Suprapubic skin (tissue), 4 donors: ENCODE measurements around the gene SMG6. TPM values are rescaled to one million over a fixed set of nuclear protein-coding genes. Genes with fewer than 3 reads are reported as not detected.
A peak's percentile ranks its signal among the peaks of the same experiment; 100 is the strongest.

Experiments used
- DNase-seq, 2 donors: peaks; one replicate each; pipeline ENCODE4 v3.0.0-alpha.2; 2019; ENCODE audit warnings: low spot score in 2 of 2
- H3K27ac ChIP-seq: fragments of 200-600 bp; sonication (generic); one replicate; pipeline ENCODE4 v1.5.1; 2019
- H3K27me3 ChIP-seq: fragments of 200-600 bp; sonication (generic); one replicate; pipeline ENCODE4 v1.5.1; 2019
- H3K36me3 ChIP-seq: fragments of 200-600 bp; sonication (generic); one replicate; pipeline ENCODE4 v1.5.1; 2019
- H3K4me1 ChIP-seq: fragments of 200-600 bp; sonication (generic); one replicate; pipeline ENCODE4 v1.5.1; 2019
- H3K4me3 ChIP-seq: fragments of 200-600 bp; sonication (generic); one replicate; pipeline ENCODE4 v1.5.1; 2019; ENCODE audit warnings: mild to moderate bottlenecking
- H3K9me3 ChIP-seq: fragments of 200-600 bp; sonication (generic); one replicate; pipeline ENCODE4 v1.5.1; 2019
- EP300 ChIP-seq: sonication (generic); formaldehyde crosslinking; IDR thresholded peaks from one replicate; pipeline ENCODE4 v1.6.1; 2017; ENCODE audit warnings: antibody characterized with exemption
- POLR2A ChIP-seq, 2 donors: fragments of 450-650 bp; IDR thresholded peaks; one replicate each; pipeline ENCODE4 v1.6.1; 2017; ENCODE audit warnings: antibody characterized with exemption in 2 of 2, mild to moderate bottlenecking in 2 of 2, moderate library complexity in 2 of 2
- POLR2AphosphoS5 ChIP-seq, 3 donors: sonication (generic); formaldehyde crosslinking; IDR thresholded peaks; one replicate each; pipeline ENCODE4 v1.6.1; 2017; ENCODE audit warnings: antibody characterized with exemption in 3 of 3
- WGBS: methylation state at CpG from one replicate; pipeline ENCODE4 v1.1.5; 2018; 5-methylcytosine and 5-hydroxymethylcytosine counted together
- total RNA-seq, 4 donors: library from RNA; depleted of rRNA; stranded (reverse); fragments of >200 nt; gene quantifications; one replicate each; pipeline ENCODE4 v1.1.0, GENCODE V29; 2016
- TF ChIP-seq, protein P1 (sequence below), 2 donors: fragments of 200-600 bp in 1 of 2; fragments of 450-650 bp in 1 of 2; sonication (generic) in 1 of 2; IDR thresholded peaks; one replicate each; pipeline ENCODE4 v1.5.1; 2016 to 2019; ENCODE audit warnings: antibody characterized with exemption in 2 of 2, mild to moderate bottlenecking in 1 of 2, moderate library complexity in 1 of 2

The SMG6 gene
- total RNA-seq, 4 donors from 2014 or later = 29.6 to 58.6 (median 45.5) TPM

DNA sequence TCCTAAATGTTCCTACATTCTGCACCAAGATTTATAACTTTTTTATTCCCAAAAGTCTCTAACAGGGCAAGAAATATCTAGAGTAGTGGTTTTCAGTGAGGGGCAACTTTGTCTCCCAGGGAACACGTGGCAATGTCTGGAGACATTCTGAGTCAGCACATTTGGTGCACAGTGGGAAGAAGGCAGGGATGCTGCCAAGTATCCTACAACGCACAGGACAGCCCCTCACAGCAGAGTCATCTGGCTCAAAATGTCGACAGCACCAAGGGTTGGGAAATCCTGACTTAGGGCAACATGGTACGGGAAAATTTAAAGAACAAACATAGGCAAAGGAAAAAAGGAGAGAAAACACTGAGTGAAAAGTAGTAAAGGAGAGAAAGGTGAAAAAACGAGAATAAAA, 61.8 kb downstream of the SMG6 start:
- H3K36me3 ChIP-seq = peaks cover 13% of the 10 kb centered on the region
- H3K27me3 ChIP-seq = no peaks in the 10 kb centered on the region
- no peak for DNase-seq
- 70% methylated on average over 5 of the region's 5 CpGs for WGBS
- H3K9me3 ChIP-seq = no peaks in the 10 kb centered on the region
- TF ChIP-seq POLR2A (IDR thresholded peaks at IDR 0.05) (no peak), EP300 (no peak), POLR2AphosphoS5 (IDR thresholded peaks at IDR 0.05) (no peak)
- TF ChIP-seq, protein P1, sequence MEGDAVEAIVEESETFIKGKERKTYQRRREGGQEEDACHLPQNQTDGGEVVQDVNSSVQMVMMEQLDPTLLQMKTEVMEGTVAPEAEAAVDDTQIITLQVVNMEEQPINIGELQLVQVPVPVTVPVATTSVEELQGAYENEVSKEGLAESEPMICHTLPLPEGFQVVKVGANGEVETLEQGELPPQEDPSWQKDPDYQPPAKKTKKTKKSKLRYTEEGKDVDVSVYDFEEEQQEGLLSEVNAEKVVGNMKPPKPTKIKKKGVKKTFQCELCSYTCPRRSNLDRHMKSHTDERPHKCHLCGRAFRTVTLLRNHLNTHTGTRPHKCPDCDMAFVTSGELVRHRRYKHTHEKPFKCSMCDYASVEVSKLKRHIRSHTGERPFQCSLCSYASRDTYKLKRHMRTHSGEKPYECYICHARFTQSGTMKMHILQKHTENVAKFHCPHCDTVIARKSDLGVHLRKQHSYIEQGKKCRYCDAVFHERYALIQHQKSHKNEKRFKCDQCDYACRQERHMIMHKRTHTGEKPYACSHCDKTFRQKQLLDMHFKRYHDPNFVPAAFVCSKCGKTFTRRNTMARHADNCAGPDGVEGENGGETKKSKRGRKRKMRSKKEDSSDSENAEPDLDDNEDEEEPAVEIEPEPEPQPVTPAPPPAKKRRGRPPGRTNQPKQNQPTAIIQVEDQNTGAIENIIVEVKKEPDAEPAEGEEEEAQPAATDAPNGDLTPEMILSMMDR (IDR thresholded peaks at IDR 0.05) = no peak
- peak overlapping the region; percentile 78 for H3K27ac ChIP-seq
- H3K4me1 ChIP-seq = peaks cover 57% of the 10 kb centered on the region
- H3K4me3 ChIP-seq = no peak overlapping the region

DNA sequence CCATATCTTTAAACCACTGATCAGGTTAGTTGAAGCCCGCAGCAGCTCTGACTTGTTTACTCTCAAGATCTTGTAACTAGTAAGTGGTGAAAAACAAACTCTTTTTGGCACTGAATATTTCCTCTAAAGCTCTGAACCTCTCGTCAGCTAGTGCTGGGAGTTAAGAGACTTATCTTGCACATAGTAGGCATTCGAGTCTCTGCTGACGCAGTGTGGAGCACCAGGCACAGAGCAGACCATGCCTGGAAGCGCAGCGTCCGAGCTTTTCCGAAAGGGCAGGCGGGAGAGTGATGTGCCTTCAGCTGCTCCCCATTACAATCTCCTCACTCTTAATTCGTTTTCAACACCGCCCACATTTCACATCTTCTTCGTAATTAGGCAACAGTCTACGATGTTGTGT, 63.0 kb downstream of the SMG6 start:
- no peaks in the 10 kb centered on the region for H3K27me3 ChIP-seq
- H3K4me1 ChIP-seq = peaks cover 59% of the 10 kb centered on the region
- no peak for DNase-seq
- H3K36me3 ChIP-seq = peaks cover 16% of the 10 kb centered on the region
- 64% methylated on average over 13 of the region's 13 CpGs for WGBS
- TF ChIP-seq POLR2AphosphoS5 (IDR thresholded peaks at IDR 0.05) (no peak), POLR2A (IDR thresholded peaks at IDR 0.05) (peak in 1 of 2 donors; percentile 26), EP300 (no peak)
- TF ChIP-seq, protein P1 (IDR thresholded peaks at IDR 0.05) = no peak
- H3K4me3 ChIP-seq = no peak overlapping the region
- peak overlapping the region; percentile 78 for H3K27ac ChIP-seq
- H3K9me3 ChIP-seq = no peaks in the 10 kb centered on the region

DNA sequence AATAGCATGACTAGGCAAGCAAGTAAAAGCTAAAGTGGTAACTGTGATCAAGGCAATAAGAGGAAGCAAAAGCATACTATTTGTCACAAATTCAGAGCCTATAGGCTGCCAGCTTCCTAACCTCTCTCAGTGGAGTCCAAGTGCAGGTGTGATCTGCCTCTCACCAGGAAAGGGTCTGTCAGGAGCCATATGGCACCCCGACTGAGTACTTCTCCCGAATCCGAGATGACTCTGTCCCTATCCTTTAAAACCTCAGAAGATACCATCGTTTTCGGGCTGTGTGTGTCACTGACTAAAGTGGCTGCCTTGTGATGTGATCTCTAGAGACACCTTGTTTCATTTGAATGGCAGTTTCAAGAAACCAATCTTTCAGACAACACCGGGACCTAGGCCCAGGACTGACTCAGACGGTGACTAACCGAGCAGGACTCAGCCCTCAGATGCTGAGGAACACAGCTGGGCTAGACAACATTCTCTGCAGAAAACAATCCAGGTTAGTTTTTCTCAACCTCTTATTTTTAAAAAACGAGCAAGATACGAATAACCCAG, 63.6 kb downstream of the SMG6 start:
- peak in 1 of 2 donors; percentile 76 for DNase-seq
- H3K36me3 ChIP-seq = peaks cover 22% of the 10 kb centered on the region
- WGBS = 39% methylated on average over 10 of the region's 10 CpGs

DNA sequence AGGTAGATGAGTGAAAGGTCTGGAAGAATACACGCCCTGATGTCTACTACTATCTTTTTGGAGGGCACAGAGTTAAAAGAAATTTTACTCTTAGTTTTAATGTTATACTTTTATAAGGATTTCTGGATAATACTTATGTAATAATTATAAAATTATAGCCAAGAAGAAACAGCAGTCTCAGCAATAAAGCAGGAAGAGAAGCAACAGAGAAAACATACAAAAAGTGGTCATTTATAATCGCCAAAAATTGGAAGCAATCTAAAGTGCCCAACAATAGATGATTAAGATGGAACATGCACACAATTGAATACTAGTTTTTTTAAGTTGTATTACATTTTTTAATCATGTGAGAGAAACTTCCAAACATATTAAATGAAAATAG, 64.4 kb downstream of the SMG6 start:
- H3K27ac ChIP-seq = peak overlapping the region; percentile 83
- TF ChIP-seq EP300 = no peak
- no peak for TF ChIP-seq POLR2A (IDR thresholded peaks at IDR 0.05)
- TF ChIP-seq, protein P1 (IDR thresholded peaks at IDR 0.05) = no peak

More for the DNA sequence above, 63.6 kb downstream of the SMG6 start:
- H3K4me1 ChIP-seq = peaks cover 57% of the 10 kb centered on the region
- no peaks in the 10 kb centered on the region for H3K27me3 ChIP-seq
- no peak overlapping the region for H3K4me3 ChIP-seq
- H3K27ac ChIP-seq = peak overlapping the region; percentile 78
- no peaks in the 10 kb centered on the region for H3K9me3 ChIP-seq
- no peak for TF ChIP-seq POLR2AphosphoS5 (IDR thresholded peaks at IDR 0.05)
- no peak for TF ChIP-seq EP300
- TF ChIP-seq, protein P1 (IDR thresholded peaks at IDR 0.05) = no peak
- TF ChIP-seq POLR2A (IDR thresholded peaks at IDR 0.05) = no peak

DNA sequence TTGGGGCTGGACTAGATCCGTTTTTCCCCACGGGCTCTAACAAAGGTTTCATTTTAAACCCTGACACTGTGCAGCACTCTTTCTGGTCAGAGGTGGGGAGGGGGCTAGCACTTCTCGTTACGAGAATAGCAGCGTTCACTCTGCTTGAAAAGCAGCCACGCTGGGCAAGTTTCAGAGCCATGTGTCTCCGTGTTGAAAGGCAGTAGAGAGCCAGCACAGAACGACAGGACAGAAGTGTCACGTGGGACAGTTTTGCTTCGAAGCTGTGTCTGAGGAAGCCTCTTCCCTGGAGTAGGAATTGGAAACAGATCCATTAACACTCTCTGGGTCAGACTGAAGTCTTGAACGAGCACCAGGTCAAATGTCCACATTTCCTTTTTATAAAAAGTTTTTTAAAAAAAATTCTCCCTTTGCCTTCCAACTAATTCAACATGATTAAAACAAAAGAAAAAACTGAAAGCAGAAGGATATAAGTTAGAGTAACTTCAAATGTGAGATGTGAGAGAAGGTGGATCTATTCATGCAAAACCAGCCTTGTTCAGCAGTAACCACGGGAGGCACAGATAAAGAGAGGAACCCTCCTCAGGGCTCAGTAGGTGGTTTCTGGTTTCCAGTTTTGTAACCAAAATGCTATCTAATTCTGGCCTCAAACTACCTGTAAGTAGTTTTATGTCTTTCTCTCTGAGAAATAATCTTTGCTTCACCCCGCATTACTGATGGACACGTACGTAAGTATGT, 65.0 kb downstream of the SMG6 start:
- Histone ChIP-seq H3K36me3 (peaks cover 22% of the 10 kb centered on the region), H3K27me3 (no peaks in the 10 kb centered on the region), H3K27ac (peak overlapping the region; percentile 83), H3K4me1 (peaks cover 43% of the 10 kb centered on the region), H3K4me3 (no peak overlapping the region), H3K9me3 (no peaks in the 10 kb centered on the region)
- WGBS = 62% methylated on average over 15 of the region's 15 CpGs
- TF ChIP-seq, protein P1 (IDR thresholded peaks at IDR 0.05) = no peak
- TF ChIP-seq POLR2A (IDR thresholded peaks at IDR 0.05) = no peak
- TF ChIP-seq POLR2AphosphoS5 (IDR thresholded peaks at IDR 0.05) = no peak
- TF ChIP-seq EP300 = no peak
- no peak for DNase-seq

More for the DNA sequence above, 64.4 kb downstream of the SMG6 start:
- H3K4me1 ChIP-seq = peaks cover 49% of the 10 kb centered on the region
- no peak for DNase-seq
- H3K36me3 ChIP-seq = peaks cover 26% of the 10 kb centered on the region
- H3K9me3 ChIP-seq = no peaks in the 10 kb centered on the region
- H3K27me3 ChIP-seq = no peaks in the 10 kb centered on the region
- 68% methylated on average over 2 of the region's 2 CpGs for whole genome bisulfite sequencing
- no peak overlapping the region for H3K4me3 ChIP-seq
